Muscle of back (tissue), 11 donors: Measurements from ENCODE around the gene NCOA1. TPM values are rescaled to one million over a fixed set of nuclear protein-coding genes. Genes with fewer than 3 reads are reported as not detected.
"Not testable (repeated sequence)": the region's sequence is repeated elsewhere in the genome, so short reads cannot be mapped to it uniquely, and the experiment has no call there.

Source experiments
- DNase-seq, 3 donors: peaks; one replicate each; pipeline versions ENCODE4 v3.0.0 to v3.0.0-alpha.2; 2013
- polyA plus RNA-seq, 10 donors: library from polyadenylated mRNA; unstranded; fragments of 120-200 nt; gene quantifications; one replicate each; pipeline ENCODE4 v1.2.1, GENCODE V29; 2013; ENCODE audit not compliant: insufficient read length in 10 of 10

NCOA1 gene
- polyA plus RNA-seq, 10 donors, result 73.9 to 135 (median 105) TPM

- no peak for DNase-seq
Measured at GRCh38 chr2:24787532-24787931, 296.5 kb downstream of the NCOA1 start.

DNA sequence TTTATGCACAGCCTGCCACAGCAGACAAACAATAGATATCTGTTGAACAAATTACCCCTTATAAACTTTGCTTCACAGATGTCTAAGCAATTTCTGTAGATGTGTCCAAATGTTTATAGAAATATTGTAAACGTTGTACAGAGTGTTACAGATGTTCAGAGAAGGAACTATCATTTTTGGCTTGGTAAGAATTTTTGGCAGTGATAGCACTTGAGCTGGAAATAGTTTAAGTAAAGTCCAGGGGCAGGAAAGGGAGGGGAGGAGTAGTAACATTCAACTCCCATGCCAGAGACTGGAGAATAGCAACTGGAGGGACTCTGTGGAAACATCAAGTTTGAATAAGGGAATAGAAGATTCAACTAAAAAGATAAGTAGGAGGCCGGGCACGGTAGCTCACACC lies 297.8 kb downstream of the NCOA1 start:
- peak in 1 of 3 donors; percentile 38 for DNase-seq

DNA sequence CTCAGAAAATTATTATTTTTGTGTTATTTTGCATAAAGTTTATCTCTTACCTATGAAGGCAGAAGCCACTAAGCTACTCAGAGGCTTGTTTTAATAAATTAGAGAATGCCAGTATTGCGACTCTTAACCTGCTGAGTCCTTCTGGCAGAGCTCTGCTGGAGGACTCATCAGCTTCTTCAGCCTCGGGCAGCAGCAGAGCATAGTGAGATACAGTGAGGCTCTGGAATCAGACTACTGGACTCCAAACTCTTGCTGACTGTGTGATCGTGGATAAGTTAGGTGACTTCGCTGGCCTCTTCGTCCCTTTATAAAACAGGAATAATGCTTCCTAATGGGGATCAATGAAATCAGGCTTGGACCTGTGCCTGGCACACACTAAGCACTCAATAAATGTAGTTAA lies 300.4 kb downstream of the NCOA1 start:
- DNase-seq, result no peak

DNA sequence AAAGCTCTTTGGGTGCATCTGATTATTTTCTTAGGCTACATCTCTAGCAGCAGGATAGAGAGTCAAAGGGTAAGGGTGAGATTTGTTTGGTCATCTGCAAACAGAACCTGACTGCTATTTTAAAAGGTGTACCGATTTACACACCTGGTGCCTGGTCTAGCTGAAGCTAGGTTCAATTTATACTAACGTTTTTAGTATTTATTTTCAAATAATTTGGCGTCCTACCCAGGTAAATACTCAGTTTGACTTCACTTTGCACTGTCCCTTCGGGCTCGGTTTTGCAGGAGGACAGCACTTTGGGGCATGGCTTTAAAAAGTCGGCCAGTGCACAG lies 301.5 kb downstream of the NCOA1 start:
- no peak for DNase-seq

- peak; percentile 97 to 100 (median 97) for DNase-seq
Measured at GRCh38 chr2:24792874-24793760, 302.1 kb downstream of the NCOA1 start, which contains the start of the genes CENPO and PTRHD1. CENPO (plus strand) TSS chr2:24793425; CDS start chr2:24793920, 495 bp downstream. PTRHD1 (minus strand) TSS chr2:24793391; CDS start chr2:24793377, 14 bp downstream.

DNA sequence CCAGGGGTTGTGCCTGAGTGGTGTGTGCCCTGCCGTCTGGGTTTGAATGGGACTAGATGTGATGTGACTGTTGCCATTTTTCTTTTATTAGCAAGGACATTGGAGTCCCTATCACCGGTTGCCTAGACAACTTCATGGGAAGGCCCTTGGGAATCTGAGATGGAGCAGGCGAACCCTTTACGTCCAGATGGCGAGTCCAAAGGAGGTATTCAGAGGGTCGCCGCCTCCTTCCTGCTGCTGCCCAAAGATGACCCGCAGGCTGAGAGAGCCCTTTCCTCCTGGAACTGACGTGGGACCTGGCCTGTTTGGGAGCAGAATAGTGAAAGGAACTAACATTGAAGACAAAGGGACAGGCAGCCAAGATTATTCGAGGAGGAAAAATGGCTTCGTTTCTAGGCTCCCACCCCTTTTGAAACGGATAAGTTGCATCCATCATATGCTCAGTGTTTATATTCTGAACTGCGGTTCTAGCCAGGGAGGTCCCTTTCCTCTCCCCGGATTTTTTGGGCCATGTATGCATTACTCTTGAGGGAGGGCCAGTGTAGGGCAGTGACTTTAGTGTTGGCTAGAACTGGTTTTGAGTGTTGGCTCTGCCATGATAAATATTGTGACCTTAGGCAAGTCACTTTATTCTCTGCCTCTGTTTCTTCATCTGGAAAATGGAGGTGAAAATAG lies 302.8 kb downstream of the NCOA1 start:
- peak in 1 of 3 donors; percentile 74 for DNase-seq

GRCh38 chr2:24797644-24798043 lies 306.6 kb downstream of the NCOA1 start:
- DNase-seq, result no peak

DNA sequence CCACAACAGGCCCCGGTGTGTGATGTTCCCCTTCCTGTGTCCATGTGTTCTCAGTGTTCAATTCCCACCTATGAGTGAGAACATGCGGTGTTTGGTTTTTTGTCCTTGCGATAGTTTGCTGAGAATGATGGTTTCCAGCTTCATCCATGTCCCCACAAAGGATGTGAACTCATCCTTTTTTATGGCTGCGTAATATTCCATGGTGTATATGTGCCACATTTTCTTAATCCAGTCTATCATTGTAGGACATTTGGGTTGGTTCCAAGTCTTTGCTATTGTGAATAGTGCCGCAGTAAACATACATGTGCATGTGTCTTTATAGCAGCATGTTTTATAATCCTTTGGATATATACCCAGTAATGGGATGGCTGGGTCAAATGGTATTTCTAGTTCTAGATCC lies 309.4 kb downstream of the NCOA1 start:
- DNase-seq, result not testable (repeated sequence)

- not testable (repeated sequence) for DNase-seq
Measured at GRCh38 chr2:24805811-24806660, 315.0 kb downstream of the NCOA1 start.

- DNase-seq, result no peak
Measured at GRCh38 chr2:24806661-24807036, 315.6 kb downstream of the NCOA1 start.

- DNase-seq, result no peak
Measured at GRCh38 chr2:24809316-24810007, 318.4 kb downstream of the NCOA1 start.

DNA sequence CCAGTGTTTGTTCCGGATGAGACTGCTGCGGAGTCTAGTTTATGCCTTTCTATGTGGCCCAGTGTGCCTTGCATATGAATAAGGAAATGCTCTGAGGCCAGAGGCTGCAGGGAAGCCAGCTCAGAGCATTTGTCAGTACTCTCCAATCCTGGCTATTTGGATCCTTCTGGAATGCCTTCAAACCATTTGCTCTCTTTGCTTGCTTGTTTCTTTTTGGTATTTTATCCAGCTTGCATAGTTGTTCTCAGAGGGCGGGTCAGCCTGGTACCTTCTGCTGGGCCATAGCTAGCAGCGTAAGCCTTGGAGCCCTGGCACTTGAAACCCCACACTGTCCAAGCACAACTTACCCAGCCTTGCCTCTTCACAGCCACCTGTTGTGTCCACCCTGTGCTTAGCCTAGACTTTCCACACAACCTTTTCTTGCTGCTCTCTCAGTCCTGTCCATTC lies 322.7 kb downstream of the NCOA1 start:
- no peak for DNase-seq

- DNase-seq, result no peak
Measured at GRCh38 chr2:24814516-24814915, 323.5 kb downstream of the NCOA1 start.

GRCh38 chr2:24815171-24815570 lies 324.1 kb downstream of the NCOA1 start:
- no peak for DNase-seq

DNA sequence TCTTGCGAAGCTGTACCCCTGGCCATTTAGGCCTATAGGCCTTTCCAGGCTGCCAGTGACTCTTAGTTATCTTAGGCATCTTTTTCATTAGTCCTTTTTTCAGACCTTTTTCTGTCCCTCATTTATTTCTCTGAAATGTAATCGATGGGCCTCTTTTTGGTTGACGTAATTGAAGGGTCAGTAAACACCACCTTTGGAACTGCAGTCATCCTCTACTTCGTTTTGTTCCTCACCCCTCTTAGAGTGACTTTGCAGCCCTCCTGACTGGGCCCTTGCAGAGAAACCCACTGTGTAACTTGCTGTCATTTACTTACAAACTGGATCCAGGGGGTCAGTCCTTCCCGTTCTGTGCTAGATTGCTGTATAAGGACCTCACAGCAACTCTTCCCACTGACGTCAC lies 325.4 kb downstream of the NCOA1 start:
- no peak for DNase-seq

GRCh38 chr2:24816884-24817283 lies 325.8 kb downstream of the NCOA1 start:
- DNase-seq, result peak in 1 of 3 donors; percentile 64

DNA sequence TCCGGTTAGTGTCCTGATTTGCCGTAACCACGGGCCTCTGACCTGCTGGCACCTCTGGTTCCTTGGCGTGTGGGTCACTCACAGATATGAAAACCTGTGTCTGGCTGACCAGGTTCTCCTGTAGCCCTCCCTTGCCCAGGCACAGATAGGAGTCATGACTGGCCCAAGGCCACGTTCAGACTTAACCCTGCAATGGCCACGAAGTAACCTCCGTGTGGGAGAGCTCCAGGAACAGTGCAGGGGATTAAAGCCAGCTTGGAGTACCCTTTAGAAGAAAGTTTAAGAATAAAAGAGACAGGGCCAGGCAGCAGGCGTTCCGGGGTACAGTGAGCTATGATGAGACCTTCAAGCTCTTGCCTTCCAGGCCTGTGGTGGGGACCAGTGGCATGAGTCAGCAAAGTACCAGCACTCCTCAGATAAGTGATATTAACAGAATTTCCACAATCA lies 327.7 kb downstream of the NCOA1 start:
- no peak for DNase-seq

- no peak for DNase-seq
Measured at GRCh38 chr2:24819442-24820174, 328.6 kb downstream of the NCOA1 start.

DNA sequence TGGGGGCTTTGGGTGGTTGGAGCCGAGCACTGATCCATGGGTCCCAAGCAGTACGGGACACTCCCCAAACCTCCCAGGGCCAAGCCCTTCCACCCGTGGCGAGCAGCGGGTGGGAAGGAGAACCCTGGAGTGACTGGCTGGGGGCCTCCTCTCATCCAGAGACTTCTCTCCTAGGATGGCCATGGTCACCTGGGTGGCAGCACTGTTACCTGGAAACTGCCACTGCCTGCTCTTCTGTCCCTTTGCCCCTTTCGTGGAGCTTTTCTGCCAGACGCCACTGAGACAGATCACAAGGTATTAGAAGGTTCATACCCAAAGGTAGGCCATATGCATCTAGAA lies 329.1 kb downstream of the NCOA1 start:
- no peak for DNase-seq
